ENCODE data around the gene SNTG2.

SNTG2 gene

GRCh38 chr2:1230155-1230893 is 279.7 kb downstream of the SNTG2 start:
- no peaks in the 10 kb centered on the region for H3K27me3 Mint-ChIP-seq
- peaks cover 8 to 18% of the 10 kb centered on the region in 2 donors for H3K4me1 Mint-ChIP-seq
- ATAC-seq (replicated peaks) (no peak), DNase-seq (no peak)
- no peak overlapping the region for H3K27ac Mint-ChIP-seq
- no peaks in the 10 kb centered on the region for H3K36me3 Mint-ChIP-seq
- no peaks in the 10 kb centered on the region for H3K9me3 Mint-ChIP-seq
- H3K4me3 Mint-ChIP-seq, result no peak overlapping the region

- ATAC-seq (replicated peaks), result no peak
- peaks cover 10 to 23% of the 10 kb centered on the region in 2 donors for H3K4me1 Mint-ChIP-seq
- H3K4me3 Mint-ChIP-seq, result no peak overlapping the region
- H3K27me3 Mint-ChIP-seq, result no peaks in the 10 kb centered on the region
- no peaks in the 10 kb centered on the region for H3K36me3 Mint-ChIP-seq
- no peak overlapping the region for H3K27ac Mint-ChIP-seq
- no peak for DNase-seq
- H3K9me3 Mint-ChIP-seq, result no peaks in the 10 kb centered on the region
These were observed 280.9 kb downstream of the SNTG2 start for GRCh38 chr2:1231466-1232063.

- Mint-ChIP-seq H3K4me3 (no peak overlapping the region), H3K4me1 (peaks cover 10 to 32% of the 10 kb centered on the region in 2 donors), H3K9me3 (no peaks in the 10 kb centered on the region), H3K27me3 (no peaks in the 10 kb centered on the region), H3K36me3 (no peaks in the 10 kb centered on the region), H3K27ac (no peak overlapping the region)
- no peak for DNase-seq
- no peak for ATAC-seq (replicated peaks)
These were observed 282.6 kb downstream of the SNTG2 start for GRCh38 chr2:1233281-1233680.

- ATAC-seq (replicated peaks) (no peak), DNase-seq (no peak)
- H3K27ac Mint-ChIP-seq, result no peak overlapping the region
- no peaks in the 10 kb centered on the region for H3K27me3 Mint-ChIP-seq
- H3K36me3 Mint-ChIP-seq, result no peaks in the 10 kb centered on the region
- no peaks in the 10 kb centered on the region for H3K9me3 Mint-ChIP-seq
- H3K4me3 Mint-ChIP-seq, result no peak overlapping the region
- H3K4me1 Mint-ChIP-seq, result peaks cover 23 to 45% of the 10 kb centered on the region in 2 donors
These were observed 284.2 kb downstream of the SNTG2 start for GRCh38 chr2:1234731-1235308.

GRCh38 chr2:1235806-1236205 is 285.2 kb downstream of the SNTG2 start:
- Mint-ChIP-seq H3K4me3 (no peak overlapping the region), H3K27ac (no peak overlapping the region), H3K36me3 (no peaks in the 10 kb centered on the region), H3K9me3 (no peaks in the 10 kb centered on the region), H3K27me3 (no peaks in the 10 kb centered on the region), H3K4me1 (peaks cover 24 to 50% of the 10 kb centered on the region in 2 donors)
- ATAC-seq (replicated peaks) (no peak), DNase-seq (no peak)

GRCh38 chr2:1236606-1237005 is 286.0 kb downstream of the SNTG2 start:
- Mint-ChIP-seq H3K4me1 (peaks cover 23 to 54% of the 10 kb centered on the region in 2 donors), H3K27ac (no peak overlapping the region), H3K27me3 (no peaks in the 10 kb centered on the region), H3K36me3 (no peaks in the 10 kb centered on the region), H3K9me3 (no peaks in the 10 kb centered on the region), H3K4me3 (no peak overlapping the region)
- no peak for ATAC-seq (replicated peaks)
- DNase-seq, result no peak

GRCh38 chr2:1237783-1238182 is 287.1 kb downstream of the SNTG2 start:
- ATAC-seq (replicated peaks) (no peak), DNase-seq (no peak)
- Mint-ChIP-seq H3K4me3 (no peak overlapping the region), H3K36me3 (no peaks in the 10 kb centered on the region), H3K4me1 (peaks cover 21 to 53% of the 10 kb centered on the region in 2 donors), H3K9me3 (no peaks in the 10 kb centered on the region), H3K27me3 (no peaks in the 10 kb centered on the region), H3K27ac (no peak overlapping the region)

- ATAC-seq (replicated peaks), result peak; percentile 54 to 56
- H3K27ac Mint-ChIP-seq, result peak overlapping the region; percentile 62
These were observed 288.0 kb downstream of the SNTG2 start for GRCh38 chr2:1238598-1239138.

GRCh38 chr2:1245193-1245592 is 294.5 kb downstream of the SNTG2 start:
- Mint-ChIP-seq H3K36me3 (peaks cover 3 to 9% of the 10 kb centered on the region in 2 donors), H3K4me1 (peaks cover 19 to 43% of the 10 kb centered on the region in 2 donors), H3K27ac (no peak overlapping the region), H3K9me3 (peaks cover 8 to 10% of the 10 kb centered on the region in 2 donors), H3K4me3 (no peak overlapping the region), H3K27me3 (no peaks in the 10 kb centered on the region)
- ATAC-seq (replicated peaks) (no peak), DNase-seq (no peak)

More at GRCh38 chr2:1238598-1239138, 288.0 kb downstream of the SNTG2 start:
- peak overlapping the region in 1 of 2 donors; percentile 26 for H3K4me3 Mint-ChIP-seq
- peaks cover 6 to 8% of the 10 kb centered on the region in 2 donors for H3K9me3 Mint-ChIP-seq
- H3K36me3 Mint-ChIP-seq, result peaks cover 3% of the 10 kb centered on the region in 2 donors
- H3K4me1 Mint-ChIP-seq, result peaks cover 26 to 62% of the 10 kb centered on the region in 2 donors
- DNase-seq, result no peak
- no peaks in the 10 kb centered on the region for H3K27me3 Mint-ChIP-seq

GRCh38 chr2:1246239-1246638 is 295.6 kb downstream of the SNTG2 start:
- Mint-ChIP-seq H3K27ac (no peak overlapping the region), H3K4me3 (no peak overlapping the region), H3K36me3 (peaks cover 3 to 9% of the 10 kb centered on the region in 2 donors), H3K27me3 (no peaks in the 10 kb centered on the region), H3K4me1 (peaks cover 22 to 45% of the 10 kb centered on the region in 2 donors), H3K9me3 (peaks cover 8 to 10% of the 10 kb centered on the region in 2 donors)
- ATAC-seq (replicated peaks) (no peak), DNase-seq (no peak)

GRCh38 chr2:1246991-1247390 is 296.3 kb downstream of the SNTG2 start:
- ATAC-seq (replicated peaks) (no peak), DNase-seq (no peak)
- H3K4me1 Mint-ChIP-seq, result peaks cover 27 to 43% of the 10 kb centered on the region in 2 donors
- no peak overlapping the region for H3K4me3 Mint-ChIP-seq
- peaks cover 8 to 10% of the 10 kb centered on the region in 2 donors for H3K9me3 Mint-ChIP-seq
- peaks cover 0 to 3% of the 10 kb centered on the region in 2 donors for H3K27me3 Mint-ChIP-seq
- H3K36me3 Mint-ChIP-seq, result peaks cover 3 to 9% of the 10 kb centered on the region in 2 donors
- no peak overlapping the region for H3K27ac Mint-ChIP-seq

- Mint-ChIP-seq H3K27me3 (peaks cover 0 to 3% of the 10 kb centered on the region in 2 donors), H3K4me1 (peaks cover 25 to 40% of the 10 kb centered on the region in 2 donors), H3K36me3 (peaks cover 3 to 9% of the 10 kb centered on the region in 2 donors), H3K4me3 (no peak overlapping the region), H3K27ac (no peak overlapping the region), H3K9me3 (peaks cover 4 to 7% of the 10 kb centered on the region in 2 donors)
- DNase-seq, result no peak
- no peak for ATAC-seq (replicated peaks)
These were observed 297.5 kb downstream of the SNTG2 start for GRCh38 chr2:1248187-1248586.

- DNase-seq (no peak), ATAC-seq (replicated peaks) (peak; percentile 52 to 66)
- Mint-ChIP-seq H3K4me1 (peaks cover 26 to 37% of the 10 kb centered on the region in 2 donors), H3K4me3 (peak overlapping the region; percentile 0 to 1), H3K27me3 (peaks cover 0 to 3% of the 10 kb centered on the region in 2 donors), H3K27ac (no peak overlapping the region), H3K9me3 (peaks cover 7 to 8% of the 10 kb centered on the region in 2 donors), H3K36me3 (peaks cover 2 to 6% of the 10 kb centered on the region in 2 donors)
These were observed 299.4 kb downstream of the SNTG2 start for GRCh38 chr2:1249897-1250687.

- peaks cover 5 to 8% of the 10 kb centered on the region in 2 donors for H3K9me3 Mint-ChIP-seq
- H3K4me3 Mint-ChIP-seq, result no peak overlapping the region
- peaks cover 29 to 41% of the 10 kb centered on the region in 2 donors for H3K4me1 Mint-ChIP-seq
- peak overlapping the region; percentile 15 for H3K27ac Mint-ChIP-seq
- DNase-seq (no peak), ATAC-seq (replicated peaks) (no peak)
- peaks cover 0 to 6% of the 10 kb centered on the region in 2 donors for H3K27me3 Mint-ChIP-seq
- H3K36me3 Mint-ChIP-seq, result peaks cover 2 to 6% of the 10 kb centered on the region in 2 donors
These were observed 300.9 kb downstream of the SNTG2 start for GRCh38 chr2:1251520-1251919.

Measured in stimulated activated naive B cell treated with anti-CD40 and anti-IgM and Interleukin-4, amounts not matched to agents 10 μg/mL and 1 μg/mL and 100 μg/mL, for 72 hours (primary cell).